SK-N-SH (cell line): ENCODE data around the gene MMD. TPM values are rescaled to one million over a fixed set of nuclear protein-coding genes. Genes with fewer than 3 reads are reported as not detected.

ENCODE experiments used
- CTCF ChIA-PET: fragments of 300-600, 350-600 bp; formaldehyde crosslinking; extraction: SDS; loops from one replicate; lab custom pipeline; 2021; lab: Yijun Ruan, JAX
- POLR2A ChIA-PET: fragments of 350-600 bp; sonication (Branson Sonifier 250); formaldehyde crosslinking; extraction: SDS; loops from one replicate; lab custom pipeline; 2020; ENCODE audit warnings: antibody characterized with exemption, inconsistent platforms; lab: Yijun Ruan, JAX
- DNase-seq: peaks from one replicate; pipeline ENCODE4 v3.0.0; 2012
- H2AFZ ChIP-seq: fragments of 200-600 bp; sonication (generic); 2 replicates; pipeline ENCODE4 v1.8.1; 2016; ENCODE audit warnings: antibody characterized with exemption, mild to moderate bottlenecking, low read depth
- H3F3A ChIP-seq: fragments of 200-600 bp; sonication (generic); replicated peaks from 2 replicates; pipeline ENCODE3; 2016; ENCODE audit warnings: antibody characterized with exemption, mild to moderate bottlenecking; ENCODE audit not compliant: insufficient read depth
- H3K27ac ChIP-seq, 2 experiments: fragments of 200-500 bp in 1 of 2; fragments of 200-600 bp in 1 of 2; sonication (Bioruptor generic) in 1 of 2; sonication (generic), shearing (Covaris generic) in 1 of 2; 2 replicates each; pipeline versions ENCODE4 v1.5.1 to v1.6.1; 2014 to 2016; ENCODE audit warnings: low read depth in 2 of 2, inconsistent platforms in 1 of 2, low read length in 1 of 2, mild to moderate bottlenecking in 1 of 2, mixed read lengths in 1 of 2
- H3K27me3 ChIP-seq: fragments of 200-600 bp; sonication (generic), shearing (Covaris generic); 2 replicates; pipeline ENCODE4 v1.6.1; 2016; ENCODE audit warnings: mixed run types; ENCODE audit not compliant: insufficient read depth
- H3K36me3 ChIP-seq, 2 experiments: fragments of 200-500 bp in 1 of 2; fragments of 200-600 bp in 1 of 2; sonication (Bioruptor generic) in 1 of 2; sonication (generic) in 1 of 2; replicated peaks in 1 of 2; 2 replicates each; pipeline versions ENCODE3 to v1.5.1; 2014 to 2016; ENCODE audit warnings: low read length in 1 of 2, mild to moderate bottlenecking in 1 of 2; ENCODE audit not compliant: insufficient read depth in 2 of 2, control insufficient read depth in 1 of 2
- H3K4me1 ChIP-seq, 2 experiments: fragments of 200-500 bp in 1 of 2; fragments of 200-600 bp in 1 of 2; sonication (Bioruptor generic) in 1 of 2; sonication (generic), shearing (Covaris generic) in 1 of 2; 2 replicates each; pipeline versions ENCODE4 v1.5.1 to v1.6.1; 2014 to 2016; ENCODE audit warnings: low read depth in 1 of 2, low read length in 1 of 2, mixed run types in 1 of 2; ENCODE audit not compliant: insufficient read depth in 2 of 2, control insufficient read depth in 1 of 2
- H3K4me2 ChIP-seq: fragments of 200-600 bp; sonication (generic), shearing (Covaris generic); 2 replicates; pipeline ENCODE4 v1.6.1; 2017; ENCODE audit warnings: mixed run types
- H3K4me3 ChIP-seq, 2 experiments: fragments of 200-500 bp in 1 of 2; fragments of 200-600 bp in 1 of 2; sonication (Bioruptor generic) in 1 of 2; sonication (generic), shearing (Covaris generic) in 1 of 2; 2 replicates each; pipeline versions ENCODE4 v1.5.1 to v1.8.1; 2014 to 2016; ENCODE audit warnings: low read depth in 2 of 2, inconsistent platforms in 1 of 2, low read length in 1 of 2, mild to moderate bottlenecking in 1 of 2, mixed read lengths in 1 of 2, moderate library complexity in 1 of 2
- H3K79me2 ChIP-seq: fragments of 200-600 bp; sonication (generic); 2 replicates; pipeline ENCODE4 v1.8.1; 2017; ENCODE audit warnings: mild to moderate bottlenecking; ENCODE audit not compliant: insufficient read depth
- H3K9ac ChIP-seq: fragments of 200-600 bp; sonication (generic); 2 replicates; pipeline ENCODE4 v1.6.1; 2017; ENCODE audit warnings: mixed run types
- H3K9me2 ChIP-seq: fragments of 200-600 bp; sonication (generic); 2 replicates; pipeline ENCODE4 v1.6.1; 2017; ENCODE audit warnings: mixed run types
- H3K9me3 ChIP-seq: fragments of 200-600 bp; sonication (generic); 2 replicates; pipeline ENCODE4 v1.6.1; 2017; ENCODE audit warnings: mixed run types, mild to moderate bottlenecking, moderate library complexity
- H4K20me1 ChIP-seq: fragments of 200-600 bp; sonication (generic); 2 replicates; pipeline ENCODE4 v1.6.1; 2017; ENCODE audit warnings: mild to moderate bottlenecking, mixed run types; ENCODE audit not compliant: insufficient read depth
- ELF1 ChIP-seq: IDR thresholded peaks from 2 replicates; pipeline ENCODE4 v1.4.0; 2012
- EZH2phosphoT487 ChIP-seq: fragments of 200-600 bp; sonication (generic); IDR thresholded peaks from 2 replicates; pipeline ENCODE4 v1.6.1; 2017; ENCODE audit warnings: low read depth, mixed run types, mild to moderate bottlenecking, antibody characterized with exemption, moderate library complexity, borderline replicate concordance
- FOSL2 ChIP-seq: IDR thresholded peaks from 2 replicates; pipeline ENCODE4 v1.4.0; 2012; ENCODE audit warnings: low read depth, mild to moderate bottlenecking, moderate library complexity, borderline replicate concordance
- GABPA ChIP-seq: IDR thresholded peaks from 2 replicates; pipeline ENCODE4 v1.4.0; 2012; ENCODE audit warnings: low read depth, mild to moderate bottlenecking
- JUND ChIP-seq: IDR thresholded peaks from 2 replicates; pipeline ENCODE4 v1.4.0; 2012
- MXI1 ChIP-seq: IDR thresholded peaks from 2 replicates; pipeline ENCODE4 v1.6.1; 2012; ENCODE audit warnings: mild to moderate bottlenecking, low read depth, low read length, improper control_type of control experiment
- NFIC ChIP-seq: IDR thresholded peaks from 2 replicates; pipeline ENCODE4 v1.4.0; 2012; ENCODE audit warnings: borderline replicate concordance
- POLR2AphosphoS5 ChIP-seq: IDR thresholded peaks from 2 replicates; pipeline ENCODE4 v1.6.1; 2012; ENCODE audit warnings: low read depth, low read length
- RCOR1 ChIP-seq: fragments of 150-350 bp; IDR thresholded peaks from 2 replicates; pipeline ENCODE4 v1.6.1; 2017; ENCODE audit warnings: antibody characterized with exemption, low read length
- RFX5 ChIP-seq: IDR thresholded peaks from 2 replicates; pipeline ENCODE4 v1.6.1; 2012; ENCODE audit warnings: mild to moderate bottlenecking, improper control_type of control experiment, low read length
- SIN3A ChIP-seq: IDR thresholded peaks from 2 replicates; pipeline ENCODE4 v1.6.1; 2012; ENCODE audit warnings: low read depth, mild to moderate bottlenecking, low read length, moderate library complexity, borderline replicate concordance
- SMC3 ChIP-seq: IDR thresholded peaks from 2 replicates; pipeline ENCODE4 v1.6.1; 2012; ENCODE audit warnings: low read depth, low read length, improper control_type of control experiment
- TCF12 ChIP-seq: IDR thresholded peaks from 2 replicates; pipeline ENCODE4 v1.4.0; 2012
- USF2 ChIP-seq: fragments of 150-350 bp; IDR thresholded peaks from 2 replicates; pipeline ENCODE4 v1.6.1; 2017; ENCODE audit warnings: antibody characterized with exemption, low read length, low read depth, borderline replicate concordance
- WGBS: methylation state at CpG from one replicate; pipeline ENCODE4 v1.1.6; 2017; ENCODE audit warnings: low lambda C conversion rate; 5-methylcytosine and 5-hydroxymethylcytosine counted together
- polyA plus RNA-seq, 3 experiments: library from polyadenylated mRNA; depleted of rRNA; stranded (reverse); fragments of >200 nt; gene quantifications; 2 replicates each; pipeline ENCODE4 v1.2.3, GENCODE V29; 2012
- TF ChIP-seq, protein P1 (sequence below): IDR thresholded peaks from 2 replicates; pipeline ENCODE4; 2012
- TF ChIP-seq, protein P2 (sequence below): IDR thresholded peaks from 2 replicates; pipeline ENCODE4 v1.4.0; 2012; ENCODE audit warnings: low read depth, borderline replicate concordance
- TF ChIP-seq, protein P3 (sequence below): fragments of 150-350 bp; IDR thresholded peaks from 2 replicates; pipeline ENCODE4 v1.6.1; 2016; ENCODE audit warnings: mild to moderate bottlenecking, low read depth, low read length

The MMD gene
- polyA plus RNA-seq, 1 of the 3 experiments (the other 2 are of a cell fraction) = 10.9 TPM

DNA sequence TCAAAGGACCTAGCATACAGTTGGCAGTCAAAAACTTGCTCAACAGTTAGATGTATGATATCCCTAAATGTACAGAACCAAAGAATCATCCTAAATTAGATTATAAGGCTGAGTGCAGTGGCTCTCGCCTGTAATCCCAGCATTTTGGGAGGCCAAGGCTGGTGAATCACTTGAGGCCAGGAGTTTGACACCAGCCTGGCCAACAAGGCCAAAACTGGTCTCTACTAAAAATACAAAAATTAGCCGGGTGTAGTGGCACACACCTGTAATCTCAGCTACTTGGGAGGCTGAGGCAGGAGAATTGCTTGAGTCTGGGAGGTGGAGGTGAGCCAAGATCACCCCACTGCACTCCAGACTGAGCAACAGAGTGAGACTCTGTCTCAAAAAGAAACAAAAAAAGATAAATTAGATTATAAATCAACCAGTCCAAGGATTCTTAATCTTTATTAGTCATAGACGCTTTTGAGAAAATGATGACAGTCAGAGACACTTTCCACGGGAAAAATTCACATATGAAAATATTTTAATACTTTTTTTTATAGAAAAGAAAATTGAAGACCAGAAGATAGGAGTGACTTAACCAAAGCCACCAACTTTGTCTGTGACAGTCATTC, 77.6 kb downstream of the MMD start:
- Histone ChIP-seq H3F3A (no peaks in the 10 kb centered on the region), H3K36me3 (no peaks in the 10 kb centered on the region), H3K27me3 (no peaks in the 10 kb centered on the region), H3K4me1 (peaks cover 0 to 5% of the 10 kb centered on the region in 2 experiments; a peak in 1 of 4 replicates), H4K20me1 (no peaks in the 10 kb centered on the region), H3K79me2 (no peaks in the 10 kb centered on the region), H3K4me2 (no peak overlapping the region), H3K9me3 (no peaks in the 10 kb centered on the region), H3K4me3 (no peak overlapping the region), H3K9ac (no peak overlapping the region), H2AFZ (no peak overlapping the region), H3K27ac (no peak overlapping the region), H3K9me2 (no peaks in the 10 kb centered on the region)
- TF ChIP-seq, protein P1, sequence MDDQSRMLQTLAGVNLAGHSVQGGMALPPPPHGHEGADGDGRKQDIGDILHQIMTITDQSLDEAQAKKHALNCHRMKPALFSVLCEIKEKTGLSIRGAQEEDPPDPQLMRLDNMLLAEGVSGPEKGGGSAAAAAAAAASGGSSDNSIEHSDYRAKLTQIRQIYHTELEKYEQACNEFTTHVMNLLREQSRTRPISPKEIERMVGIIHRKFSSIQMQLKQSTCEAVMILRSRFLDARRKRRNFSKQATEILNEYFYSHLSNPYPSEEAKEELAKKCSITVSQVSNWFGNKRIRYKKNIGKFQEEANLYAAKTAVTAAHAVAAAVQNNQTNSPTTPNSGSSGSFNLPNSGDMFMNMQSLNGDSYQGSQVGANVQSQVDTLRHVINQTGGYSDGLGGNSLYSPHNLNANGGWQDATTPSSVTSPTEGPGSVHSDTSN = no peak
- TF ChIP-seq NFIC (no peak), GABPA (no peak), RCOR1 (no peak), FOSL2 (no peak), ELF1 (no peak), SMC3 (no peak), RFX5 (no peak), POLR2AphosphoS5 (no peak), TCF12 (no peak), EZH2phosphoT487 (no peak), USF2 (no peak), MXI1 (no peak), SIN3A (no peak), JUND (no peak)
- TF ChIP-seq, protein P2, sequence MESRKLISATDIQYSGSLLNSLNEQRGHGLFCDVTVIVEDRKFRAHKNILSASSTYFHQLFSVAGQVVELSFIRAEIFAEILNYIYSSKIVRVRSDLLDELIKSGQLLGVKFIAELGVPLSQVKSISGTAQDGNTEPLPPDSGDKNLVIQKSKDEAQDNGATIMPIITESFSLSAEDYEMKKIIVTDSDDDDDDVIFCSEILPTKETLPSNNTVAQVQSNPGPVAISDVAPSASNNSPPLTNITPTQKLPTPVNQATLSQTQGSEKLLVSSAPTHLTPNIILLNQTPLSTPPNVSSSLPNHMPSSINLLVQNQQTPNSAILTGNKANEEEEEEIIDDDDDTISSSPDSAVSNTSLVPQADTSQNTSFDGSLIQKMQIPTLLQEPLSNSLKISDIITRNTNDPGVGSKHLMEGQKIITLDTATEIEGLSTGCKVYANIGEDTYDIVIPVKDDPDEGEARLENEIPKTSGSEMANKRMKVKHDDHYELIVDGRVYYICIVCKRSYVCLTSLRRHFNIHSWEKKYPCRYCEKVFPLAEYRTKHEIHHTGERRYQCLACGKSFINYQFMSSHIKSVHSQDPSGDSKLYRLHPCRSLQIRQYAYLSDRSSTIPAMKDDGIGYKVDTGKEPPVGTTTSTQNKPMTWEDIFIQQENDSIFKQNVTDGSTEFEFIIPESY = no peak
- TF ChIP-seq, protein P3, sequence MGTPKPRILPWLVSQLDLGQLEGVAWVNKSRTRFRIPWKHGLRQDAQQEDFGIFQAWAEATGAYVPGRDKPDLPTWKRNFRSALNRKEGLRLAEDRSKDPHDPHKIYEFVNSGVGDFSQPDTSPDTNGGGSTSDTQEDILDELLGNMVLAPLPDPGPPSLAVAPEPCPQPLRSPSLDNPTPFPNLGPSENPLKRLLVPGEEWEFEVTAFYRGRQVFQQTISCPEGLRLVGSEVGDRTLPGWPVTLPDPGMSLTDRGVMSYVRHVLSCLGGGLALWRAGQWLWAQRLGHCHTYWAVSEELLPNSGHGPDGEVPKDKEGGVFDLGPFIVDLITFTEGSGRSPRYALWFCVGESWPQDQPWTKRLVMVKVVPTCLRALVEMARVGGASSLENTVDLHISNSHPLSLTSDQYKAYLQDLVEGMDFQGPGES = no peak
- ChIA-PET POLR2A (no interaction called here), CTCF (interaction anchor here (0.9 to 6.9 kb wide), 7 partner anchors 14 to 350 kb away, joined by 4 to 104 read pairs (median 5); no protein-coding TSS in a partner anchor)
- no peak for DNase-seq
- WGBS = 25% methylated on average over 4 of the region's 4 CpGs
